Tibial nerve (tissue), 4 donors: Measurements from ENCODE around the gene RBM33. TPM values are rescaled to one million over a fixed set of nuclear protein-coding genes. Genes with fewer than 3 reads are reported as not detected.

Experiments
- DNase-seq, 2 donors: peaks; one replicate each; pipeline ENCODE4 v3.0.0-alpha.2; 2019; ENCODE audit warnings: low spot score in 2 of 2
- H3K27ac ChIP-seq, 4 donors: fragments of 200-600 bp; sonication (generic) in 3 of 4; one replicate each; pipeline ENCODE4 v1.5.1; 2017 to 2019; ENCODE audit warnings: mild to moderate bottlenecking in 1 of 4
- H3K27me3 ChIP-seq, 2 donors: fragments of 200-600 bp; sonication (generic) in 1 of 2; one replicate each; pipeline versions ENCODE4 v1.5.1 to v1.6.0; 2017 to 2019
- H3K36me3 ChIP-seq, 3 donors: fragments of 200-600 bp; sonication (generic); one replicate each; pipeline ENCODE4 v1.5.1; 2018 to 2019
- H3K4me1 ChIP-seq, 4 donors: fragments of 200-600 bp; sonication (generic) in 3 of 4; one replicate each; pipeline ENCODE4 v1.5.1; 2017 to 2019
- H3K4me3 ChIP-seq, 4 donors: fragments of 200-600 bp; sonication (generic) in 3 of 4; one replicate each; pipeline ENCODE4 v1.5.1; 2017 to 2019; ENCODE audit warnings: mild to moderate bottlenecking in 1 of 4, moderate library complexity in 1 of 4
- H3K9me3 ChIP-seq, 4 donors: fragments of 200-600 bp; sonication (generic) in 3 of 4; one replicate each; pipeline ENCODE4 v1.5.1; 2017 to 2019
- CTCF ChIP-seq, 5 experiments: fragments of 200-600 bp in 3 of 5; fragments of 450-650 bp in 2 of 5; sonication (generic) in 3 of 5; IDR thresholded peaks; one replicate each; pipeline ENCODE4 v1.5.1; 2016 to 2019; ENCODE audit warnings: antibody characterized with exemption in 5 of 5, mild to moderate bottlenecking in 3 of 5, moderate library complexity in 2 of 5
- EP300 ChIP-seq, 2 donors: sonication (generic); formaldehyde crosslinking; IDR thresholded peaks; one replicate each; pipeline ENCODE4 v1.6.1; 2017; ENCODE audit warnings: antibody characterized with exemption in 2 of 2, mild to moderate bottlenecking in 1 of 2
- POLR2A ChIP-seq, 2 donors: fragments of 450-650 bp; IDR thresholded peaks; one replicate each; pipeline ENCODE4 v1.6.1; 2017; ENCODE audit warnings: antibody characterized with exemption in 2 of 2, mild to moderate bottlenecking in 2 of 2, moderate library complexity in 2 of 2
- WGBS, 2 donors: methylation state at CpG; one replicate each; pipeline ENCODE4 v1.1.5; 2018; 5-methylcytosine and 5-hydroxymethylcytosine counted together
- total RNA-seq, 4 donors: library from RNA; depleted of rRNA; stranded (reverse); fragments of >200 nt; gene quantifications; one replicate each; pipeline ENCODE4 v1.1.0, GENCODE V29; 2016

Gene RBM33
- total RNA-seq, 4 donors from 2014 or later: 85.0 to 92.4 (median 88.3) TPM

GRCh38 chr7:155787171-155787851 lies 142.8 kb downstream of the RBM33 start:
- 3% methylated on average over 20 to 49 of the region's 68 CpGs for WGBS, 2 donors

DNA sequence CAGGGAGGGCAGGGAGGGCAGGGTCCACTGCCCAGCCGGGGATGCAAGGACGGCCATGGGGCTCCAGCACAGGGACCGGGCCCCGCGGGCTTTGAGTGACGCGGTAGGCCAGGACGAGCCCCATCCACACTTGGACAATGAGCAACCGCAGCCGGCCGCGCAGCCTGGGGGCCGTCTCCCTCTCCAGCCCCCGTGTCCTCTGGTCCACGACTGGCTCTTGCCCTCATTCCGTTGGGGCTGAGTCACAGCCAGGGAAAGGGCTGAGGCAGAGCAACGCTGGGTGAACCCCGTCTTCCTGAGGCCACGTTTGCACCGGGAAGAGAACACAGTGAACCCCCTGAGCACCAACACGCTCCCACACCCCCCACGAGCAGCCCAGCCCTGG lies 144.1 kb downstream of the RBM33 start:
- Histone ChIP-seq H3K27me3 (no peaks in the 10 kb centered on the region), H3K27ac (no peak overlapping the region), H3K36me3 (peaks cover 0 to 14% (median 0%) of the 10 kb centered on the region in 3 donors), H3K4me1 (peaks cover 0 to 12% (median 2%) of the 10 kb centered on the region in 4 donors), H3K4me3 (no peak overlapping the region), H3K9me3 (no peaks in the 10 kb centered on the region)
- DNase-seq: no peak
- 72 to 79% methylated on average over 14 to 22 of the region's 22 CpGs for WGBS, 2 donors
- TF ChIP-seq EP300 (IDR thresholded peaks at IDR 0.05): no peak
- no peak for TF ChIP-seq CTCF (IDR thresholded peaks at IDR 0.05)
- TF ChIP-seq POLR2A (IDR thresholded peaks at IDR 0.05): no peak

More at GRCh38 chr7:155787171-155787851, 142.8 kb downstream of the RBM33 start:
- H3K27ac ChIP-seq: peak overlapping the region in 1 of 4 donors; percentile 42
- H3K4me3 ChIP-seq: peak overlapping the region; percentile 22 to 49 (median 29)
- H3K4me1 ChIP-seq: peaks cover 0 to 12% (median 2%) of the 10 kb centered on the region in 4 donors
- peaks cover 0 to 27% (median 4%) of the 10 kb centered on the region in 3 donors for H3K36me3 ChIP-seq
- TF ChIP-seq POLR2A (IDR thresholded peaks at IDR 0.05) (no peak), EP300 (IDR thresholded peaks at IDR 0.05) (no peak), CTCF (IDR thresholded peaks at IDR 0.05) (no peak)
- no peaks in the 10 kb centered on the region for H3K9me3 ChIP-seq
- no peaks in the 10 kb centered on the region for H3K27me3 ChIP-seq
- DNase-seq: no peak

DNA sequence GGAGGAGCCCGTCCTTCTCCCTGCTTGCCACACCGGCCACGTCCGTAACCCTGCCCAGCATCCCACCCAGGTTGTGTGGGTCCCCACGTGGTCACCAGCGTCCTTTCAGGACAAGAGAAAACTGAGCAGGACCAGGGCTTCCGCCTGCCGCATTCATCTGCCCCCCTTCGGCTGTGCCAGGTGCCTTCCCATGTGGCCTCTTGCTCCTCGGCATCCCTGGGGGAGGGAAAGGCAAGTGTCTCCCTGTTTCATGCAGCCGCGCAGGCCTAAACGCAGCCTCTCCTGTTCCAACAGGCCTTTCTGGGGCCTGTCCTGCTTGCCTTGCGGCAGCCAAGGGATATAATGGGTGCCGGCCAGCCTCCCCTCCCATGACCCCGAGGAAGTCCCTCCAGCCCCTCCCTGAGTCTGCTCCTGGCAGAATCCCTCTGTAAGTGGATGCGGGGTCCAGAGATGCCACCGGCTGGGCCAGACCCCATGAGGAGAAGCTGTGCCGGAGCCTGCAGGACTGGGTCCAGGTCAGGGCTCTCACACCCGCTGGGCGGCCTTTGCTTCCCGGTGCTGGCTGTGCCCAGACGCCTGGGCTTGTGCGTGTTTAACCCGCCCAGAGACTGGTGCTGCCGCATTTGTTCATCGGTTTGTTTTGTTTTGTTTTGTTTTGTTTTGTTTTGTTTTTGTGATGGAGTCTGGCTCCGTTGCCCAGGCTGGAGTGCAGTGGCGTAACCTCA lies 144.7 kb downstream of the RBM33 start:
- DNase-seq: no peak
- TF ChIP-seq POLR2A (IDR thresholded peaks at IDR 0.05): no peak
- TF ChIP-seq CTCF (IDR thresholded peaks at IDR 0.05): no peak
- TF ChIP-seq EP300 (IDR thresholded peaks at IDR 0.05): no peak

DNA sequence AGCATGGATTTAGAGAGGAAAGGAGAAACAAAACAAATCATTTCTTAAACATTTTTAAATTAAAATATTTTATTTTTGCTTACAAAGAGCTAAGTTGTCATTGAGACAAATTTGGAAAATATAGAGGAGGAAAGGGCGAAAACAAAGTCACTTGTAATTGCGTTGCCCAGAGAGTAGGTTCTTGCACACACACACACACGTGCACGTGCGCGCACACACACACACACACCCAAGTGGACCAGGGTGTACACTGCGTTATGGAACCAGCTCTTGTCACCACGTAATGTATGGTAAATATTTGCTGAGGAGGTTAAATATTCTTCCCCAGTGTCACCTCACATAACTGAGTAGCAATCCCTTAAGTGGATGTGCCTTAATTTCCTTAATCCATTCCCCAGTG lies 146.2 kb downstream of the RBM33 start:
- no peak for DNase-seq
- 73 to 79% methylated on average over 8 of the region's 8 CpGs for WGBS, 2 donors
- H3K36me3 ChIP-seq: no peaks in the 10 kb centered on the region
- H3K4me1 ChIP-seq: peaks cover 0 to 12% (median 2%) of the 10 kb centered on the region in 4 donors
- H3K9me3 ChIP-seq: no peaks in the 10 kb centered on the region
- H3K27me3 ChIP-seq: no peaks in the 10 kb centered on the region
- no peak overlapping the region for H3K4me3 ChIP-seq
- TF ChIP-seq POLR2A (IDR thresholded peaks at IDR 0.05): no peak
- no peak for TF ChIP-seq EP300 (IDR thresholded peaks at IDR 0.05)
- TF ChIP-seq CTCF (IDR thresholded peaks at IDR 0.05): no peak
- no peak overlapping the region for H3K27ac ChIP-seq

More for the DNA sequence above, 144.7 kb downstream of the RBM33 start:
- Histone ChIP-seq H3K27me3 (no peaks in the 10 kb centered on the region), H3K27ac (no peak overlapping the region), H3K4me1 (peaks cover 0 to 12% (median 2%) of the 10 kb centered on the region in 4 donors), H3K4me3 (no peak overlapping the region), H3K9me3 (no peaks in the 10 kb centered on the region), H3K36me3 (peaks cover 0 to 9% (median 0%) of the 10 kb centered on the region in 3 donors)
- WGBS, 2 donors: 87% methylated on average over 27 to 29 of the region's 29 CpGs

DNA sequence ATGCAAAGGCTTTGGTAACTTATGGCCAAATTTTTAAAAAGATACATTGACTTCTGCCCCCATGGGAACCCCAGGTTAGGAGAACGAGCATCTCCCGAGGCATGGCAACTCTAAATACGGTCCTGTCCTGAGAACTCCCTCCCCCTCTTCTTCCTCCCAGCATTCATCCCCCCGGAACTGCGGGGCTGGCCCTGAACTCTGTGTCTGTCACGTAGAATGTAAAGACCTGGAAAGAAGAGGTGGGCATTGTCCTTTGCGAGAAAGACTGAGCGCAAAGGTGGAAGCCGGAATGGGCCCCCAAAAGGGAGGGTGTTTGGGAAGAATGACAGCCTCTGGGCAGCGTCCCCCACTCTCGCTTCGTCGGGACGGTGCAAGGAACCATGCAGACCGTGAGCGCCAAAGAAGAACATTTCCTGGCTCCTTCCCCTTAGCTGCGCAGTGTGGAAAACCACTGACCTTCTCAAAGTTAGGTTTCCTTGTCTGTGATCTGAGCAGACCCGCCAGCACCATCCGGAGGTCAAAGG lies 146.8 kb downstream of the RBM33 start:
- no peak for DNase-seq
- Histone ChIP-seq H3K27me3 (peaks cover 0 to under 1% of the 10 kb centered on the region in 2 donors), H3K4me3 (no peak overlapping the region), H3K27ac (no peak overlapping the region), H3K36me3 (no peaks in the 10 kb centered on the region), H3K9me3 (no peaks in the 10 kb centered on the region), H3K4me1 (peaks cover 0 to 12% (median 2%) of the 10 kb centered on the region in 4 donors)
- WGBS, 2 donors: 79 to 82% methylated on average over 19 of the region's 19 CpGs
- TF ChIP-seq POLR2A (IDR thresholded peaks at IDR 0.05) (no peak), EP300 (IDR thresholded peaks at IDR 0.05) (no peak), CTCF (IDR thresholded peaks at IDR 0.05) (no peak)
